Measurements from ENCODE around the gene LCN6.
"Not testable (repeated sequence)": the region's sequence is repeated elsewhere in the genome, so short reads cannot be mapped to it uniquely, and the experiment has no call there.

LCN6 gene

GRCh38 chr9:136784249-136784996 lies 36.1 kb upstream of the LCN6 start:
- DNase-seq (ENCODE audit: low read depth), result no peak

GRCh38 chr9:136782452-136782851 lies 34.1 kb upstream of the LCN6 start:
- no peak for DNase-seq (ENCODE audit: low read depth)

GRCh38 chr9:136779808-136780207 lies 31.5 kb upstream of the LCN6 start:
- no peak for DNase-seq (ENCODE audit: low read depth)

- DNase-seq (ENCODE audit: low read depth), result no peak
Measured at GRCh38 chr9:136777359-136777758, 29.0 kb upstream of the LCN6 start.

- DNase-seq (ENCODE audit: low read depth), result no peak
Measured at GRCh38 chr9:136776947-136777346, 28.6 kb upstream of the LCN6 start.

- no peak for DNase-seq (ENCODE audit: low read depth)
Measured at GRCh38 chr9:136775191-136775590, 26.9 kb upstream of the LCN6 start.

- DNase-seq (ENCODE audit: low read depth), result no peak
Measured at GRCh38 chr9:136774416-136775045, 26.2 kb upstream of the LCN6 start.

GRCh38 chr9:136773386-136774044 lies 25.2 kb upstream of the LCN6 start:
- DNase-seq (ENCODE audit: low read depth), result no peak

GRCh38 chr9:136771907-136772415 lies 23.6 kb upstream of the LCN6 start:
- DNase-seq (ENCODE audit: low read depth), result no peak

GRCh38 chr9:136769710-136770191 lies 21.4 kb upstream of the LCN6 start:
- DNase-seq (ENCODE audit: low read depth), result no peak

- not testable (repeated sequence) for DNase-seq (ENCODE audit: low read depth)
Measured at GRCh38 chr9:136766410-136767120, 18.2 kb upstream of the LCN6 start.

- DNase-seq (ENCODE audit: low read depth), result not testable (repeated sequence)
Measured at GRCh38 chr9:136765745-136766409, 17.6 kb upstream of the LCN6 start.

- DNase-seq (ENCODE audit: low read depth), result no peak
Measured at GRCh38 chr9:136765041-136765440, 16.7 kb upstream of the LCN6 start.

- DNase-seq (ENCODE audit: low read depth), result no peak
Measured at GRCh38 chr9:136764301-136764891, 16.1 kb upstream of the LCN6 start, which contains the start of gene LCN15. Gene LCN15 (minus strand): TSS chr9:136764518. CDS start chr9:136764488, 30 bp downstream.

GRCh38 chr9:136763649-136764035 lies 15.3 kb upstream of the LCN6 start:
- DNase-seq (ENCODE audit: low read depth), result no peak

GRCh38 chr9:136762915-136763648 lies 14.8 kb upstream of the LCN6 start:
- DNase-seq (ENCODE audit: low read depth), result no peak

- DNase-seq (ENCODE audit: low read depth), result no peak
Measured at GRCh38 chr9:136762221-136762691, 13.9 kb upstream of the LCN6 start.

- no peak for DNase-seq (ENCODE audit: low read depth)
Measured at GRCh38 chr9:136761545-136761981, 13.2 kb upstream of the LCN6 start.

- DNase-seq (ENCODE audit: low read depth), result not testable (repeated sequence)
Measured at GRCh38 chr9:136760834-136761544, 12.7 kb upstream of the LCN6 start.

GRCh38 chr9:136760424-136760823 lies 12.1 kb upstream of the LCN6 start:
- DNase-seq (ENCODE audit: low read depth), result no peak
